ENCODE data around the gene NCEH1. TPM values are rescaled to one million over a fixed set of nuclear protein-coding genes. Genes with fewer than 3 reads are reported as not detected.

The NCEH1 gene
- total RNA-seq, 2 donors from 2014 or later: 14.1 to 16.5 TPM

- Histone ChIP-seq H3K9me3 (ENCODE audit: control insufficient read depth, low read length) (peaks cover 3% of the 10 kb centered on the region), H3K4me1 (ENCODE audit: control insufficient read depth, insufficient read depth, low read length) (no peaks in the 10 kb centered on the region), H3K4me3 (ENCODE audit: low read length) (no peak overlapping the region), H3K27ac (ENCODE audit: low read depth, low read length) (no peak overlapping the region), H3K36me3 (ENCODE audit: control insufficient read depth, insufficient read depth, low read length) (no peaks in the 10 kb centered on the region), H3K9ac (ENCODE audit: extremely low read depth, low read length, poor library complexity, severe bottlenecking) (no peak overlapping the region), H3K27me3 (ENCODE audit: control insufficient read depth, insufficient read depth, low read length, poor library complexity, severe bottlenecking) (no peaks in the 10 kb centered on the region)
- TF ChIP-seq CTCF (conservative IDR thresholded peaks at IDR 0.05): no peak
- DNase-seq: no peak
- no peaks in the 10 kb centered on the region for H3K27me3 Mint-ChIP-seq (ENCODE audit: insufficient read depth)
- no peaks in the 10 kb centered on the region for H3K36me3 Mint-ChIP-seq (ENCODE audit: low read depth)
- 91% methylated on average over 4 of the region's 4 CpGs; no CpG with 5 or more reads in 1 of the 2 experiments for WGBS, 2 experiments (ENCODE audit: insufficient coverage in 1 of 2, insufficient read length in 1 of 2)
- H3K4me3 Mint-ChIP-seq: no peak overlapping the region
- H3K9me3 Mint-ChIP-seq: peaks cover 7% of the 10 kb centered on the region
- H3K4me1 Mint-ChIP-seq: peaks cover 6% of the 10 kb centered on the region
- no peak overlapping the region for H3K27ac Mint-ChIP-seq
Observed at GRCh38 chr3:172585954-172586353, 124.9 kb downstream of the NCEH1 start.

GRCh38 chr3:172582712-172583111 lies 128.2 kb downstream of the NCEH1 start:
- H3K27me3 ChIP-seq (ENCODE audit: control insufficient read depth, insufficient read depth, low read length, poor library complexity, severe bottlenecking): no peaks in the 10 kb centered on the region
- H3K36me3 ChIP-seq (ENCODE audit: control insufficient read depth, insufficient read depth, low read length): no peaks in the 10 kb centered on the region
- Mint-ChIP-seq H3K27me3 (ENCODE audit: insufficient read depth) (no peaks in the 10 kb centered on the region), H3K4me3 (no peak overlapping the region), H3K27ac (no peak overlapping the region), H3K4me1 (no peaks in the 10 kb centered on the region), H3K36me3 (ENCODE audit: low read depth) (no peaks in the 10 kb centered on the region), H3K9me3 (peaks cover 2% of the 10 kb centered on the region)
- TF ChIP-seq CTCF (conservative IDR thresholded peaks at IDR 0.05): no peak
- no peak overlapping the region for H3K9ac ChIP-seq (ENCODE audit: extremely low read depth, low read length, poor library complexity, severe bottlenecking)
- H3K4me1 ChIP-seq (ENCODE audit: control insufficient read depth, insufficient read depth, low read length): no peaks in the 10 kb centered on the region
- no peak overlapping the region for H3K4me3 ChIP-seq (ENCODE audit: low read length)
- 89 to 100% methylated on average over 1 of the region's 1 CpG for WGBS, 2 experiments (ENCODE audit: insufficient coverage in 1 of 2, insufficient read length in 1 of 2)
- DNase-seq: no peak
- peaks cover 8% of the 10 kb centered on the region for H3K9me3 ChIP-seq (ENCODE audit: control insufficient read depth, low read length)
- no peak overlapping the region for H3K27ac ChIP-seq (ENCODE audit: low read depth, low read length)

GRCh38 chr3:172581757-172582166 lies 129.1 kb downstream of the NCEH1 start:
- no peak overlapping the region for H3K4me3 Mint-ChIP-seq

More at GRCh38 chr3:172581757-172582166, 129.1 kb downstream of the NCEH1 start:
- no peaks in the 10 kb centered on the region for H3K36me3 ChIP-seq (ENCODE audit: control insufficient read depth, insufficient read depth, low read length)
- H3K9me3 ChIP-seq (ENCODE audit: control insufficient read depth, low read length): peaks cover 8% of the 10 kb centered on the region
- H3K9me3 Mint-ChIP-seq: peaks cover 4% of the 10 kb centered on the region
- H3K27me3 Mint-ChIP-seq (ENCODE audit: insufficient read depth): no peaks in the 10 kb centered on the region
- H3K27ac Mint-ChIP-seq: no peak overlapping the region
- H3K4me3 ChIP-seq (ENCODE audit: low read length): no peak overlapping the region
- no peak for DNase-seq
- no peak for TF ChIP-seq CTCF (conservative IDR thresholded peaks at IDR 0.05)
- no peaks in the 10 kb centered on the region for H3K27me3 ChIP-seq (ENCODE audit: control insufficient read depth, insufficient read depth, low read length, poor library complexity, severe bottlenecking)
- H3K36me3 Mint-ChIP-seq (ENCODE audit: low read depth): no peaks in the 10 kb centered on the region
- no peaks in the 10 kb centered on the region for H3K4me1 ChIP-seq (ENCODE audit: control insufficient read depth, insufficient read depth, low read length)
- H3K4me1 Mint-ChIP-seq: no peaks in the 10 kb centered on the region
- no peak overlapping the region for H3K9ac ChIP-seq (ENCODE audit: extremely low read depth, low read length, poor library complexity, severe bottlenecking)
- H3K27ac ChIP-seq (ENCODE audit: low read depth, low read length): no peak overlapping the region

All from endodermal cell (in vitro differentiated cells).